ENCODE results near the gene SLC24A3. TPM values are rescaled to one million over a fixed set of nuclear protein-coding genes. Genes with fewer than 3 reads are reported as not detected.

Gene SLC24A3
- total RNA-seq, 2 donors from 2014 or later: 0.07 TPM; not detected in 1

- ATAC-seq (replicated peaks in 1 of 2) (no peak), DNase-seq (no peak)
- Mint-ChIP-seq H3K27me3 (ENCODE audit: low read depth) (no peaks in the 10 kb centered on the region), H3K36me3 (ENCODE audit: insufficient read depth in 2 of 2) (no peaks in the 10 kb centered on the region), H3K4me1 (ENCODE audit: low read depth) (no peaks in the 10 kb centered on the region), H3K4me3 (no peak overlapping the region), H3K27ac (no peak overlapping the region), H3K9me3 (peaks cover 0 to 1% of the 10 kb centered on the region in 2 donors)
These were observed 95.7 kb downstream of the SLC24A3 start for GRCh38 chr20:19308146-19308545.

GRCh38 chr20:19310541-19310940, 98.1 kb downstream of the SLC24A3 start:
- Mint-ChIP-seq H3K27ac (no peak overlapping the region), H3K27me3 (ENCODE audit: low read depth) (no peaks in the 10 kb centered on the region), H3K36me3 (ENCODE audit: insufficient read depth in 2 of 2) (no peaks in the 10 kb centered on the region), H3K4me1 (ENCODE audit: low read depth) (no peaks in the 10 kb centered on the region), H3K4me3 (no peak overlapping the region), H3K9me3 (no peaks in the 10 kb centered on the region)
- ATAC-seq (replicated peaks in 1 of 2) (no peak), DNase-seq (no peak)

- no peak overlapping the region for H3K4me3 Mint-ChIP-seq
- no peak for DNase-seq
- H3K27ac Mint-ChIP-seq: no peak overlapping the region
- no peaks in the 10 kb centered on the region for H3K36me3 Mint-ChIP-seq (ENCODE audit: insufficient read depth in 2 of 2)
- H3K27me3 Mint-ChIP-seq (ENCODE audit: low read depth): no peaks in the 10 kb centered on the region
- no peak for ATAC-seq (replicated peaks in 1 of 2)
- no peaks in the 10 kb centered on the region for H3K9me3 Mint-ChIP-seq
- no peaks in the 10 kb centered on the region for H3K4me1 Mint-ChIP-seq (ENCODE audit: low read depth)
These were observed 101.1 kb downstream of the SLC24A3 start for GRCh38 chr20:19313342-19314069.

GRCh38 chr20:19314621-19315020, 102.2 kb downstream of the SLC24A3 start:
- ATAC-seq (replicated peaks in 1 of 2) (no peak), DNase-seq (no peak)
- no peaks in the 10 kb centered on the region for H3K9me3 Mint-ChIP-seq
- H3K4me1 Mint-ChIP-seq (ENCODE audit: low read depth): no peaks in the 10 kb centered on the region
- no peaks in the 10 kb centered on the region for H3K36me3 Mint-ChIP-seq (ENCODE audit: insufficient read depth in 2 of 2)
- no peak overlapping the region for H3K27ac Mint-ChIP-seq
- no peak overlapping the region for H3K4me3 Mint-ChIP-seq
- H3K27me3 Mint-ChIP-seq (ENCODE audit: low read depth): no peaks in the 10 kb centered on the region

- DNase-seq: no peak
- no peaks in the 10 kb centered on the region for H3K4me1 Mint-ChIP-seq (ENCODE audit: low read depth)
- no peaks in the 10 kb centered on the region for H3K36me3 Mint-ChIP-seq (ENCODE audit: insufficient read depth in 2 of 2)
- peaks cover 2% of the 10 kb centered on the region for H3K27me3 Mint-ChIP-seq (ENCODE audit: low read depth)
- H3K9me3 Mint-ChIP-seq: no peaks in the 10 kb centered on the region
- H3K4me3 Mint-ChIP-seq: no peak overlapping the region
- ATAC-seq (replicated peaks in 1 of 2): peak in 1 of 2 donors; percentile 39
- no peak overlapping the region for H3K27ac Mint-ChIP-seq
These were observed 105.0 kb downstream of the SLC24A3 start for GRCh38 chr20:19317237-19318069.

DNA sequence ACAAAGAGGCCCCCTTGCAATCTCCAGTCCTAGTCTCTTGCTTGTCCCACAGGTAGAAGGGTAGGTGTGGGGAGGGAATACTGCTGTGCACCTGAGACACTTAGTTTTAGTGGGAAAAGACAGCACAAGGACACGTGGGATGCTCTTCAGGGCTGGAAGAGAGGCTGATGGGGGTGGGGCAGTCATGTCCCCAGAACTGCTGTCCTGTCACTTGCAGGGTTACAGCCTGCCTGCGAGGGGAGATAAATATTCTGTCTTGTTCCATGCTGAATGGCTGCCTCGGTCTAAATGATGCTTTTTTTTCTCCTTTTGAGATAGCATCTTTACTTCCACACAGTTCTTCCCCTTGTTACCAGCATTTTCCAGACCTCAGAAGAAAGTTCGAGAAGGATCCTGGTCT, 106.2 kb downstream of the SLC24A3 start:
- Mint-ChIP-seq H3K9me3 (no peaks in the 10 kb centered on the region), H3K27ac (no peak overlapping the region), H3K36me3 (ENCODE audit: insufficient read depth in 2 of 2) (no peaks in the 10 kb centered on the region), H3K4me3 (no peak overlapping the region), H3K4me1 (ENCODE audit: low read depth) (no peaks in the 10 kb centered on the region), H3K27me3 (ENCODE audit: low read depth) (peaks cover 5% of the 10 kb centered on the region)
- ATAC-seq (replicated peaks in 1 of 2): no peak
- DNase-seq: no peak

- no peaks in the 10 kb centered on the region for H3K9me3 Mint-ChIP-seq
- no peaks in the 10 kb centered on the region for H3K4me1 Mint-ChIP-seq (ENCODE audit: low read depth)
- H3K27ac Mint-ChIP-seq: no peak overlapping the region
These were observed 107.6 kb downstream of the SLC24A3 start for GRCh38 chr20:19320005-19320404.

GRCh38 chr20:19321176-19321575, 108.7 kb downstream of the SLC24A3 start:
- Mint-ChIP-seq H3K4me3 (no peak overlapping the region), H3K27ac (no peak overlapping the region), H3K9me3 (no peaks in the 10 kb centered on the region), H3K4me1 (ENCODE audit: low read depth) (no peaks in the 10 kb centered on the region), H3K36me3 (ENCODE audit: insufficient read depth in 2 of 2) (no peaks in the 10 kb centered on the region), H3K27me3 (ENCODE audit: low read depth) (peaks cover 5% of the 10 kb centered on the region)
- no peak for DNase-seq
- ATAC-seq (replicated peaks in 1 of 2): no peak

More at GRCh38 chr20:19320005-19320404, 107.6 kb downstream of the SLC24A3 start:
- no peak for DNase-seq
- Mint-ChIP-seq H3K27me3 (ENCODE audit: low read depth) (peaks cover 5% of the 10 kb centered on the region), H3K36me3 (ENCODE audit: insufficient read depth in 2 of 2) (no peaks in the 10 kb centered on the region), H3K4me3 (no peak overlapping the region)
- ATAC-seq (replicated peaks in 1 of 2): no peak

- ATAC-seq (replicated peaks in 1 of 2): no peak
- no peaks in the 10 kb centered on the region for H3K4me1 Mint-ChIP-seq (ENCODE audit: low read depth)
- no peak overlapping the region for H3K4me3 Mint-ChIP-seq
- H3K27ac Mint-ChIP-seq: no peak overlapping the region
- H3K27me3 Mint-ChIP-seq (ENCODE audit: low read depth): peaks cover 5% of the 10 kb centered on the region
- H3K36me3 Mint-ChIP-seq (ENCODE audit: insufficient read depth in 2 of 2): no peaks in the 10 kb centered on the region
- no peaks in the 10 kb centered on the region for H3K9me3 Mint-ChIP-seq
- DNase-seq: no peak
These were observed 109.9 kb downstream of the SLC24A3 start for GRCh38 chr20:19322061-19322985.

- Mint-ChIP-seq H3K27ac (no peak overlapping the region), H3K4me1 (ENCODE audit: low read depth) (no peaks in the 10 kb centered on the region), H3K4me3 (no peak overlapping the region), H3K36me3 (ENCODE audit: insufficient read depth in 2 of 2) (no peaks in the 10 kb centered on the region), H3K27me3 (ENCODE audit: low read depth) (peaks cover 13% of the 10 kb centered on the region), H3K9me3 (peaks cover 0 to 5% of the 10 kb centered on the region in 2 donors)
- no peak for ATAC-seq (replicated peaks in 1 of 2)
- DNase-seq: no peak
These were observed 115.0 kb downstream of the SLC24A3 start for GRCh38 chr20:19327401-19327800.

DNA sequence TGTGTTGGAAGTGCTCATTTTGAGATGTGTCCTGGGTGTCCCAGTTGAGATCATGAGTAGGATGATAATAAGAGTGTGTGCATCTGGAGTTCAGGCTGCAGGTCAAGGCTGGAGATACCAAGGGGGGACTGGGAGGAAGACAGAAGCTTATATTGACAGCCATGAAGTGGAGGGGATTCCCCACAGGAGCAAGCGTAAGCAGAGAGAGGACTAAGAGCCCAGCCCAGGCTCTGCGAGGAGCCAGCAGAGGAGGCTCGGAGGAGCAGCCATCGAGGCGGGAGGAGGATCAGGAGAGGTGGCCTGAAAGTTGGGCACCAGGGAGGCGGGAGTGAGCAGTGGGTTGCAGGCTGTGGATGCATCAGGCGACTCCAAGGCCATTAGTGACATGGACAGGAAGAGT, 116.2 kb downstream of the SLC24A3 start:
- Mint-ChIP-seq H3K4me1 (ENCODE audit: low read depth) (no peaks in the 10 kb centered on the region), H3K36me3 (ENCODE audit: insufficient read depth in 2 of 2) (no peaks in the 10 kb centered on the region), H3K27ac (no peak overlapping the region), H3K4me3 (no peak overlapping the region), H3K27me3 (ENCODE audit: low read depth) (peaks cover 10% of the 10 kb centered on the region), H3K9me3 (peaks cover 0 to 5% of the 10 kb centered on the region in 2 donors)
- DNase-seq: no peak
- ATAC-seq (replicated peaks in 1 of 2): no peak

DNA sequence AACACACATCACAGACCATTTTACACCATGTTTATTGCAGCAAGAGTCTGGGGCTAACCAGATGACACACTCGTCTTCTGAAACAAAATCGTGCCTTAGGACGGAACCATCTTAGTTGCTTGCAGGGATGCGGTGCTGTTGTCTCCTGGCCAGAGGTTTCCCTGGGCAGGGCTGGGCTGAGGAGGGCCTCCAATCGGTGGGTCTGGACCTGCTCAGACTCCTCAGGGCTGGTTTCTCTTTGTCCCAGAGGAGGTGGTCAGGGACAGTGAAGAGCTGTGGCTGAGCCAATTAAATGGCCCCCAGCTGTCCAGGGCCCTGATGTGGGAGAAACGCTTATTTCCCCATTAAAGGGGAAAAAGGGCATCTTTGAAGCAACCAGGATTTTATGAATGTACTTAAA, 117.6 kb downstream of the SLC24A3 start:
- Mint-ChIP-seq H3K27me3 (ENCODE audit: low read depth) (peaks cover 10% of the 10 kb centered on the region), H3K27ac (no peak overlapping the region), H3K9me3 (peaks cover 0 to 5% of the 10 kb centered on the region in 2 donors), H3K36me3 (ENCODE audit: insufficient read depth in 2 of 2) (no peaks in the 10 kb centered on the region), H3K4me3 (no peak overlapping the region), H3K4me1 (ENCODE audit: low read depth) (no peaks in the 10 kb centered on the region)
- ATAC-seq (replicated peaks in 1 of 2) (no peak), DNase-seq (no peak)

- Mint-ChIP-seq H3K9me3 (peaks cover 0 to 5% of the 10 kb centered on the region in 2 donors), H3K4me1 (ENCODE audit: low read depth) (no peaks in the 10 kb centered on the region), H3K27ac (no peak overlapping the region)
These were observed 118.3 kb downstream of the SLC24A3 start for GRCh38 chr20:19330731-19331130.

More at GRCh38 chr20:19330731-19331130, 118.3 kb downstream of the SLC24A3 start:
- H3K4me3 Mint-ChIP-seq: no peak overlapping the region
- DNase-seq (no peak), ATAC-seq (replicated peaks in 1 of 2) (no peak)
- peaks cover 10% of the 10 kb centered on the region for H3K27me3 Mint-ChIP-seq (ENCODE audit: low read depth)
- no peaks in the 10 kb centered on the region for H3K36me3 Mint-ChIP-seq (ENCODE audit: insufficient read depth in 2 of 2)
